Testis (tissue), 2 donors: ENCODE measurements around the gene RPL28.

ENCODE experiments used
- POLR2A ChIP-seq: fragments of 450-650 bp; IDR thresholded peaks from one replicate; pipeline ENCODE4 v1.6.1; 2017; ENCODE audit warnings: antibody characterized with exemption, mild to moderate bottlenecking, moderate library complexity
- TF ChIP-seq, protein P1 (sequence below), 3 experiments: fragments of 450-650 bp in 2 of 3; fragments of 200-600 bp in 1 of 3; sonication (generic) in 1 of 3; IDR thresholded peaks; one replicate each; pipeline ENCODE4 v1.5.1; 2016 to 2019; ENCODE audit warnings: antibody characterized with exemption in 3 of 3, mild to moderate bottlenecking in 2 of 3, moderate library complexity in 1 of 3

DNA sequence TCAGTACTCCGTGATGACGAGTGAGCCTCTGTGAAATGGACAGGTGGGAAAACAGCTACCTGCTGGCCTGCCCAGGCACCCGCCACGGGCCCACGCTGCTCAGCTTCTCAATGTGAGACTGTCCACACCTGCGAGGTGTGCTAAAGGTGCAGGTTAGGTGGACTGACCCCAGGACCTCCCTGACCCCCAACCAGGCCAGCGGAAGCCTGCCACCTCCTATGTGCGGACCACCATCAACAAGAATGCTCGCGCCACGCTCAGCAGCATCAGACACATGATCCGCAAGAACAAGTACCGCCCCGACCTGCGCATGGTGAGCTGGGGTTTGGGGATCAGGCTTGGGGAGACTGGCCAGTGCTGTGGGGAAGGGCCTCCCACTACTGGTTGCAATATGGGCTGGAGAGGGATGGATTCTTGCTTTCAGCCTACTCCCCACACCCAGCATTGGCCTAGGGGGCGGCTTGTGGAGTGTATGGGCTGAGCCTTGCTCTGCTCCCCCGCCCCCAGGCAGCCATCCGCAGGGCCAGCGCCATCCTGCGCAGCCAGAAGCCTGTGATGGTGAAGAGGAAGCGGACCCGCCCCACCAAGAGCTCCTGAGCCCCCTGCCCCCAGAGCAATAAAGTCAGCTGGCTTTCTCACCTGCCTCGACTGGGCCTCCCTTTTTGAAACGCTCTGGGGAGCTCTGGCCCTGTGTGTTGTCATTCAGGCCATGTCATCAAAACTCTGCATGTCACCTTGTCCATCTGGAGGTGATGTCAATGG, 2.2 kb downstream of the RPL28 start:
- TF ChIP-seq, protein P1, sequence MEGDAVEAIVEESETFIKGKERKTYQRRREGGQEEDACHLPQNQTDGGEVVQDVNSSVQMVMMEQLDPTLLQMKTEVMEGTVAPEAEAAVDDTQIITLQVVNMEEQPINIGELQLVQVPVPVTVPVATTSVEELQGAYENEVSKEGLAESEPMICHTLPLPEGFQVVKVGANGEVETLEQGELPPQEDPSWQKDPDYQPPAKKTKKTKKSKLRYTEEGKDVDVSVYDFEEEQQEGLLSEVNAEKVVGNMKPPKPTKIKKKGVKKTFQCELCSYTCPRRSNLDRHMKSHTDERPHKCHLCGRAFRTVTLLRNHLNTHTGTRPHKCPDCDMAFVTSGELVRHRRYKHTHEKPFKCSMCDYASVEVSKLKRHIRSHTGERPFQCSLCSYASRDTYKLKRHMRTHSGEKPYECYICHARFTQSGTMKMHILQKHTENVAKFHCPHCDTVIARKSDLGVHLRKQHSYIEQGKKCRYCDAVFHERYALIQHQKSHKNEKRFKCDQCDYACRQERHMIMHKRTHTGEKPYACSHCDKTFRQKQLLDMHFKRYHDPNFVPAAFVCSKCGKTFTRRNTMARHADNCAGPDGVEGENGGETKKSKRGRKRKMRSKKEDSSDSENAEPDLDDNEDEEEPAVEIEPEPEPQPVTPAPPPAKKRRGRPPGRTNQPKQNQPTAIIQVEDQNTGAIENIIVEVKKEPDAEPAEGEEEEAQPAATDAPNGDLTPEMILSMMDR (IDR thresholded peaks at IDR 0.05) = no peak
- TF ChIP-seq POLR2A = no peak
